Kidney (tissue), 14 donors: ENCODE data around the gene ROS1. TPM values are rescaled to one million over a fixed set of nuclear protein-coding genes. Genes with fewer than 3 reads are reported as not detected.

Experiments
- DNase-seq, 5 donors: peaks; one replicate each; pipeline ENCODE4 v3.0.0-alpha.2; 2013 to 2020
- FAIRE-seq: peaks from 2 replicates; lab custom pipeline; 2012; peaks lifted over from hg19 to GRCh38; lab: Jason Lieb, UNC
- H3K27ac ChIP-seq, 2 donors: one replicate each; pipeline ENCODE4 v1.7.0; 2013; ENCODE audit warnings: low read depth in 2 of 2, low read length in 2 of 2, inconsistent platforms in 1 of 2
- H3K27me3 ChIP-seq: one replicate; pipeline ENCODE4 v1.7.1; 2013; ENCODE audit warnings: low read length, inconsistent platforms; ENCODE audit not compliant: control insufficient read depth, insufficient read depth
- H3K36me3 ChIP-seq, 3 donors: one replicate each; pipeline versions ENCODE4 v1.7.0 to v1.7.1; 2013; ENCODE audit warnings: low read length in 3 of 3, control low read depth in 1 of 3, inconsistent platforms in 1 of 3; ENCODE audit not compliant: insufficient read depth in 3 of 3, control insufficient read depth in 2 of 3
- H3K4me1 ChIP-seq, 3 donors: one replicate each; pipeline versions ENCODE4 v1.7.0 to v1.7.1; 2013; ENCODE audit warnings: low read length in 3 of 3, inconsistent platforms in 1 of 3, low read depth in 1 of 3; ENCODE audit not compliant: control insufficient read depth in 2 of 3, insufficient read depth in 2 of 3
- H3K4me3 ChIP-seq, 3 donors: one replicate each; pipeline versions ENCODE4 v1.7.0 to v1.8.1; 2013; ENCODE audit warnings: low read length in 3 of 3, control low read depth in 1 of 3, inconsistent platforms in 1 of 3
- H3K9ac ChIP-seq, 3 donors: one replicate each; pipeline versions ENCODE4 v1.7.0 to v1.7.1; 2013; ENCODE audit warnings: low read length in 3 of 3, control low read depth in 1 of 3, inconsistent platforms in 1 of 3
- H3K9me3 ChIP-seq, 3 donors: one replicate each; pipeline versions ENCODE4 v1.7.0 to v1.7.1; 2013; ENCODE audit warnings: low read length in 3 of 3, control low read depth in 1 of 3, inconsistent platforms in 1 of 3; ENCODE audit not compliant: control insufficient read depth in 2 of 3, insufficient read depth in 1 of 3
- intact Hi-C: fragments of 100-400 bp; cut with DNase I; formaldehyde crosslinking; loops from one replicate; pipeline ENCODE4 v1.11.1; 2022
- polyA plus RNA-seq: library from polyadenylated mRNA; stranded (reverse); fragments of 350-450 nt; fragmentation: Illumina TruSeq; extraction: RNeasy Lipid Tissue Mini Kit (QIAGEN cat#74804); gene quantifications from one replicate; pipeline ENCODE4 v1.2.3, GENCODE V29; 2014; ENCODE audit warnings: low read depth, low replicate concordance; ENCODE audit not compliant: insufficient read depth
- total RNA-seq: library from RNA; stranded (reverse); fragmentation: NEBNext Ultra II Directional; extraction: Animal tissue kit (Norgen Biotek cat#: 25700); gene quantifications from one replicate; pipeline ENCODE4 v1.2.1, GENCODE V29; 2021
- TF ChIP-seq, protein P1 (sequence below): IDR thresholded peaks from 3 replicates; pipeline ENCODE4 v1.5.1; 2012; ENCODE audit warnings: mild to moderate bottlenecking, moderate library complexity, borderline replicate concordance; ENCODE audit not compliant: insufficient read depth; ENCODE audit errors: extremely low read depth
- donor health status: control.
- donor health status: control.
- donor health status: control.
- donor health status: control.
- donor health status: control.
- donor health status: DM: yes; HTN: yes; CAD: no.
- donor health status: Normal renal cell carcinoma (clear cell type).

Gene ROS1
- total and polyA plus RNA-seq, 2 donors from 2014 or later = 0.04 to 0.19 TPM

DNA sequence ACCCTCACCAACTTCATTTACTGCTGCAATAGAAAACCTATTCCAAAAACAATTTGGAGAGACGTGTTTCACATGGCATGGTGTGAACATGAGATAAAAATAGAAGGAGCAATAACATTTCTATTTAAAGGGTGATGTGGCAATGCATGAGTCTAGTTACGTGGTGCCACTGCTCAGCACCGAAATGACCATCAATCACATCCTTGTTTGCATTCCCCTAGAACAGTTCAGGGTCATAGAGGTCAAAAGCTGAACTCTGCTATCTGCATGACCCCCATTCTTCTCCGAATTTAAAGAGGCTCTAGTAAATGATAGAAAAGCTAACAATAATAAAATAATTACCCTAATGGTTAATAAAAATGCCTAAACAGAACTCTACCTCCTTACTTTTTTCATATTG, 29.5 kb downstream of the ROS1 start:
- intact Hi-C loops = no loop called here
- no peak overlapping the region for H3K27ac ChIP-seq
- TF ChIP-seq, protein P1, sequence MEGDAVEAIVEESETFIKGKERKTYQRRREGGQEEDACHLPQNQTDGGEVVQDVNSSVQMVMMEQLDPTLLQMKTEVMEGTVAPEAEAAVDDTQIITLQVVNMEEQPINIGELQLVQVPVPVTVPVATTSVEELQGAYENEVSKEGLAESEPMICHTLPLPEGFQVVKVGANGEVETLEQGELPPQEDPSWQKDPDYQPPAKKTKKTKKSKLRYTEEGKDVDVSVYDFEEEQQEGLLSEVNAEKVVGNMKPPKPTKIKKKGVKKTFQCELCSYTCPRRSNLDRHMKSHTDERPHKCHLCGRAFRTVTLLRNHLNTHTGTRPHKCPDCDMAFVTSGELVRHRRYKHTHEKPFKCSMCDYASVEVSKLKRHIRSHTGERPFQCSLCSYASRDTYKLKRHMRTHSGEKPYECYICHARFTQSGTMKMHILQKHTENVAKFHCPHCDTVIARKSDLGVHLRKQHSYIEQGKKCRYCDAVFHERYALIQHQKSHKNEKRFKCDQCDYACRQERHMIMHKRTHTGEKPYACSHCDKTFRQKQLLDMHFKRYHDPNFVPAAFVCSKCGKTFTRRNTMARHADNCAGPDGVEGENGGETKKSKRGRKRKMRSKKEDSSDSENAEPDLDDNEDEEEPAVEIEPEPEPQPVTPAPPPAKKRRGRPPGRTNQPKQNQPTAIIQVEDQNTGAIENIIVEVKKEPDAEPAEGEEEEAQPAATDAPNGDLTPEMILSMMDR = no peak
- no peak for FAIRE-seq
- H3K4me1 ChIP-seq = no peaks in the 10 kb centered on the region
- H3K36me3 ChIP-seq = no peaks in the 10 kb centered on the region
- no peak overlapping the region for H3K4me3 ChIP-seq
- DNase-seq = no peak
- H3K9ac ChIP-seq = no peak overlapping the region
- no peaks in the 10 kb centered on the region for H3K27me3 ChIP-seq
- H3K9me3 ChIP-seq = no peaks in the 10 kb centered on the region

DNA sequence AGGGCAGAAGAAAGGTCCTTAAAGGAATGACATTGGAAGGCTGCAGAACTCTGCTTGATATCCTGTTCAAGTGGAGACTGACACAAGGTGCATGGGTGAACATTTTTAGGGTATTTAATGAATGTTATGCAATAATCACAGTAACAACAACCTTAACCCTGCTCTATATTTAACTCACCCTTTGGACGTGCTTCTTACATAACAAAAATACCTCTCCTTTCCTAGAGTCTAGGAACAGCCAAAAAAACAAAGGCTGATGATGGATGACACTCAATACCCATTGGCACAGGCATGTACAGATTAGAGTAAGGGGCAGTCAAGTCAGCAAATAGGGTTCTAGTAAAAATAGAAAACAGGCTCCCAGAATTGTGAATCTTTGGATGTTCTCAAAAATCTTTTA, 30.6 kb downstream of the ROS1 start:
- H3K4me1 ChIP-seq = no peaks in the 10 kb centered on the region
- no peak overlapping the region for H3K4me3 ChIP-seq
- TF ChIP-seq, protein P1 = no peak
- no peak overlapping the region for H3K9ac ChIP-seq
- DNase-seq = no peak
- H3K36me3 ChIP-seq = no peaks in the 10 kb centered on the region
- intact Hi-C loops = no loop called here
- FAIRE-seq = no peak
- H3K27me3 ChIP-seq = no peaks in the 10 kb centered on the region
- no peaks in the 10 kb centered on the region for H3K9me3 ChIP-seq
- H3K27ac ChIP-seq = no peak overlapping the region

- Histone ChIP-seq H3K4me1 (no peaks in the 10 kb centered on the region), H3K9ac (no peak overlapping the region), H3K36me3 (no peaks in the 10 kb centered on the region), H3K27me3 (no peaks in the 10 kb centered on the region), H3K27ac (no peak overlapping the region), H3K9me3 (no peaks in the 10 kb centered on the region), H3K4me3 (no peak overlapping the region)
- TF ChIP-seq, protein P1 = no peak
- intact Hi-C loops = no loop called here
- no peak for DNase-seq
- no peak for FAIRE-seq
Measured at GRCh38 chr6:117393045-117393444, 32.7 kb downstream of the ROS1 start.
